H9 (cell line): Measurements from ENCODE around the gene VTA1. TPM values are rescaled to one million over a fixed set of nuclear protein-coding genes. Genes with fewer than 3 reads are reported as not detected.

Experiments used
- DNase-seq: peaks from one replicate; pipeline ENCODE4 v3.0.0-alpha.2; 2017
- H2AFZ ChIP-seq: one replicate; pipeline ENCODE4 v1.6.1; 2013; ENCODE audit warnings: mild to moderate bottlenecking, low read length, control low read depth, moderate library complexity
- H2AK5ac ChIP-seq: 2 replicates; pipeline ENCODE4 v1.6.1; 2013; ENCODE audit warnings: low read length, control low read depth, mixed read lengths; ENCODE audit not compliant: insufficient read length
- H2BK120ac ChIP-seq: one replicate; pipeline ENCODE4 v1.6.1; 2013; ENCODE audit warnings: low read depth, mild to moderate bottlenecking, low read length, control low read depth, inconsistent platforms; ENCODE audit not compliant: poor library complexity, severe bottlenecking
- H2BK12ac ChIP-seq: 2 replicates; pipeline ENCODE4 v1.6.1; 2013; ENCODE audit warnings: low read length, control low read depth, mixed read lengths, low read depth; ENCODE audit not compliant: insufficient read length
- H2BK15ac ChIP-seq: 2 replicates; pipeline ENCODE4 v1.6.1; 2013; ENCODE audit warnings: low read depth, low read length, control low read depth
- H2BK20ac ChIP-seq: one replicate; pipeline ENCODE4 v1.6.1; 2013; ENCODE audit warnings: low read depth, mild to moderate bottlenecking, low read length, control low read depth, inconsistent platforms; ENCODE audit not compliant: poor library complexity, severe bottlenecking
- H2BK5ac ChIP-seq: 2 replicates; pipeline ENCODE4 v1.6.1; 2013; ENCODE audit warnings: low read length, control low read depth, mixed read lengths; ENCODE audit not compliant: insufficient read length
- H3K14ac ChIP-seq: 2 replicates; pipeline ENCODE4 v1.6.1; 2013; ENCODE audit warnings: low read length, control low read depth; ENCODE audit not compliant: insufficient read depth
- H3K18ac ChIP-seq: 2 replicates; pipeline ENCODE4 v1.6.1; 2013; ENCODE audit warnings: low read depth, mild to moderate bottlenecking, mixed read lengths, low read length, control low read depth; ENCODE audit not compliant: insufficient read length
- H3K23ac ChIP-seq: 2 replicates; pipeline ENCODE4 v1.6.1; 2013; ENCODE audit warnings: low read length, control low read depth, mixed read lengths, low read depth; ENCODE audit not compliant: insufficient read length
- H3K23me2 ChIP-seq: 2 replicates; pipeline ENCODE4 v1.6.1; 2013; ENCODE audit warnings: low read depth, mild to moderate bottlenecking, mixed read lengths, low read length, control low read depth; ENCODE audit not compliant: insufficient read length, poor library complexity, severe bottlenecking
- H3K27ac ChIP-seq: 2 replicates; pipeline ENCODE4 v1.5.1; 2013; ENCODE audit warnings: low read length, control low read depth, mixed read lengths, low read depth; ENCODE audit not compliant: insufficient read length
- H3K27me3 ChIP-seq: 2 replicates; pipeline ENCODE4 v1.6.1; 2013; ENCODE audit warnings: low read length, control low read depth, inconsistent platforms; ENCODE audit not compliant: insufficient read depth
- H3K4ac ChIP-seq: 2 replicates; pipeline ENCODE4 v1.6.1; 2013; ENCODE audit warnings: low read depth, mild to moderate bottlenecking, control low read depth, inconsistent platforms, low read length, moderate library complexity
- H3K4me1 ChIP-seq: 2 replicates; pipeline ENCODE4 v1.6.1; 2013; ENCODE audit warnings: low read length, control low read depth, inconsistent platforms; ENCODE audit not compliant: insufficient read depth
- H3K4me2 ChIP-seq: 2 replicates; pipeline ENCODE4 v1.6.1; 2013; ENCODE audit warnings: low read length, control low read depth, mixed read lengths; ENCODE audit not compliant: insufficient read length, insufficient read depth
- H3K56ac ChIP-seq: 2 replicates; pipeline ENCODE4 v1.6.1; 2013; ENCODE audit warnings: low read depth, mild to moderate bottlenecking, mixed read lengths, low read length, control low read depth; ENCODE audit not compliant: insufficient read length
- H3K79me1 ChIP-seq: 2 replicates; pipeline ENCODE4 v1.6.1; 2013; ENCODE audit warnings: low read depth, mild to moderate bottlenecking, moderate library complexity, low read length, control low read depth, inconsistent platforms; ENCODE audit not compliant: insufficient read depth, poor library complexity, severe bottlenecking
- H3K79me2 ChIP-seq: 2 replicates; pipeline ENCODE4 v1.6.1; 2013; ENCODE audit warnings: low read length, control low read depth, inconsistent platforms; ENCODE audit not compliant: insufficient read depth
- H3K9ac ChIP-seq: 2 replicates; pipeline ENCODE4 v1.6.1; 2013; ENCODE audit warnings: low read length, control low read depth, mixed read lengths; ENCODE audit not compliant: insufficient read length; ENCODE audit errors: extremely low read depth
- H3K9me3 ChIP-seq: one replicate; pipeline ENCODE4 v1.6.1; 2013; ENCODE audit warnings: low read depth, low read length, inconsistent platforms; ENCODE audit not compliant: control insufficient read depth
- H3T11ph ChIP-seq: one replicate; pipeline ENCODE4 v1.6.1; 2013; ENCODE audit warnings: mild to moderate bottlenecking, low read length, control low read depth, inconsistent platforms
- H4K20me1 ChIP-seq: one replicate; pipeline ENCODE4 v1.6.1; 2013; ENCODE audit not compliant: control insufficient read depth, insufficient read length, insufficient read depth
- H4K5ac ChIP-seq: 2 replicates; pipeline ENCODE4 v1.6.1; 2013; ENCODE audit warnings: low read depth, mild to moderate bottlenecking, mixed read lengths, low read length, control low read depth; ENCODE audit not compliant: insufficient read length
- H4K8ac ChIP-seq: replicated peaks from 2 replicates; pipeline ENCODE4 v1.6.1; 2013; ENCODE audit warnings: low read length, control low read depth, mixed read lengths, low read depth; ENCODE audit not compliant: insufficient read length
- H4K91ac ChIP-seq: 2 replicates; pipeline ENCODE4 v1.6.1; 2013; ENCODE audit warnings: low read depth, mild to moderate bottlenecking, moderate library complexity, mixed read lengths, low read length, control low read depth; ENCODE audit not compliant: insufficient read length
- H3K27ac Mint-ChIP-seq, 3 experiments: 2 replicates in 2 of 3; 3 replicates in 1 of 3; pipeline ENCODE4 v1.8.0; 2020 to 2021; ENCODE audit warnings: mixed read lengths in 3 of 3, mild to moderate bottlenecking in 1 of 3, moderate library complexity in 1 of 3
- H3K27me3 Mint-ChIP-seq: 2 replicates; pipeline ENCODE4 v1.8.0; 2021; ENCODE audit warnings: low read depth, mild to moderate bottlenecking, moderate library complexity, mixed read lengths
- H3K36me3 Mint-ChIP-seq, 3 experiments: 2 replicates in 2 of 3; 3 replicates in 1 of 3; pipeline ENCODE4 v1.8.0; 2020 to 2021; ENCODE audit warnings: low read depth in 3 of 3, mixed read lengths in 3 of 3; ENCODE audit not compliant: insufficient read depth in 1 of 3
- H3K4me1 Mint-ChIP-seq, 2 experiments: 2 replicates each; pipeline ENCODE4 v1.8.0; 2020; ENCODE audit warnings: mixed read lengths in 2 of 2
- H3K4me3 Mint-ChIP-seq, 2 experiments: 2 replicates in 1 of 2; 3 replicates in 1 of 2; pipeline ENCODE4 v1.8.0; 2020 to 2021; ENCODE audit warnings: mild to moderate bottlenecking in 2 of 2, mixed read lengths in 2 of 2, moderate library complexity in 1 of 2
- H3K9me3 Mint-ChIP-seq, 2 experiments: 2 replicates in 1 of 2; 3 replicates in 1 of 2; pipeline ENCODE4 v1.8.0; 2020; ENCODE audit warnings: mild to moderate bottlenecking in 2 of 2, mixed read lengths in 2 of 2, moderate library complexity in 1 of 2
- CTCF ChIP-seq: fragments of 200-600 bp; sonication (generic); conservative IDR thresholded peaks from 3 replicates; pipeline ENCODE4 v1.8.0; 2021; ENCODE audit warnings: antibody characterized with exemption, mild to moderate bottlenecking
- total RNA-seq: library from RNA; stranded (reverse); gene quantifications from 2 replicates; pipeline ENCODE4 v1.2.1, GENCODE V29; 2021

Gene VTA1
- total RNA-seq, 1 experiment from 2014 or later: 63.1 TPM

- no peak for TF ChIP-seq CTCF
- H2BK5ac ChIP-seq: no peak overlapping the region
- Mint-ChIP-seq H3K36me3 (peaks cover 8 to 38% (median 30%) of the 10 kb centered on the region in 3 experiments; a peak in 6 of 7 replicates), H3K27me3 (no peaks in the 10 kb centered on the region), H3K27ac (no peak overlapping the region), H3K4me3 (no peak overlapping the region), H3K9me3 (no peaks in the 10 kb centered on the region), H3K4me1 (no peaks in the 10 kb centered on the region)
- H4K5ac ChIP-seq: no peak overlapping the region
- H2BK20ac ChIP-seq: no peak overlapping the region
- no peak overlapping the region for H2AFZ ChIP-seq
- H3K27me3 ChIP-seq: no peaks in the 10 kb centered on the region
- H4K91ac ChIP-seq: no peak overlapping the region
- no peak overlapping the region for H4K8ac ChIP-seq
- DNase-seq: no peak
- no peak overlapping the region for H3T11ph ChIP-seq
- no peaks in the 10 kb centered on the region for H3K23me2 ChIP-seq
- H3K23ac ChIP-seq: no peak overlapping the region
- H2AK5ac ChIP-seq: no peak overlapping the region
- H3K79me2 ChIP-seq: no peaks in the 10 kb centered on the region
- no peak overlapping the region for H2BK15ac ChIP-seq
- H3K9me3 ChIP-seq: no peaks in the 10 kb centered on the region
- H2BK12ac ChIP-seq: no peak overlapping the region
- no peak overlapping the region for H3K4ac ChIP-seq
- H3K18ac ChIP-seq: no peak overlapping the region
- H3K79me1 ChIP-seq: no peaks in the 10 kb centered on the region
- no peaks in the 10 kb centered on the region for H3K4me1 ChIP-seq
- no peak overlapping the region for H2BK120ac ChIP-seq
- no peak overlapping the region for H3K9ac ChIP-seq
- no peak overlapping the region for H3K27ac ChIP-seq
- no peaks in the 10 kb centered on the region for H4K20me1 ChIP-seq
- no peak overlapping the region for H3K4me2 ChIP-seq
- H3K56ac ChIP-seq: no peak overlapping the region
- no peak overlapping the region for H3K14ac ChIP-seq
Measured at GRCh38 chr6:142172758-142173157, 25.7 kb downstream of the VTA1 start.
